Testis (tissue), 2 donors: ENCODE results near the gene ARHGEF7.

Experiments used
- CTCF ChIP-seq, 3 experiments: fragments of 450-650 bp in 2 of 3; fragments of 200-600 bp in 1 of 3; sonication (generic) in 1 of 3; IDR thresholded peaks; one replicate each; pipeline ENCODE4 v1.5.1; 2016 to 2019; ENCODE audit warnings: antibody characterized with exemption in 3 of 3, mild to moderate bottlenecking in 2 of 3, moderate library complexity in 1 of 3
- POLR2A ChIP-seq: fragments of 450-650 bp; IDR thresholded peaks from one replicate; pipeline ENCODE4 v1.6.1; 2017; ENCODE audit warnings: antibody characterized with exemption, mild to moderate bottlenecking, moderate library complexity

- TF ChIP-seq POLR2A (no peak), CTCF (IDR thresholded peaks at IDR 0.05) (no peak)
Observed at GRCh38 chr13:111202745-111203144, 87.6 kb downstream of the ARHGEF7 start.
